CD4-positive, alpha-beta T cell treated with Interleukin-17A for 4 hours (primary cell): Measurements from ENCODE around the gene PHPT1.
A peak's percentile ranks its signal among the peaks of the same experiment; 100 is the strongest.
"Not testable (repeated sequence)": the region's sequence is repeated elsewhere in the genome, so short reads cannot be mapped to it uniquely, and the experiment has no call there.

Experiments used
- DNase-seq: peaks from one replicate; pipeline ENCODE4 v3.0.0-alpha.2; 2020; ENCODE audit warnings: mixed read lengths

PHPT1 gene

GRCh38 chr9:136849038-136849959 lies at the start of gene PHPT1:
TSS of gene PHPT1 (plus strand) at chr9:136849409. CDS start at chr9:136849431, 22 bp downstream.
- DNase-seq, result peak; percentile 96

- DNase-seq, result peak; percentile 99
Measured at GRCh38 chr9:136799854-136800657, 49.2 kb upstream of the PHPT1 start.

GRCh38 chr9:136802321-136802720 lies 46.9 kb upstream of the PHPT1 start:
- DNase-seq, result no peak

- DNase-seq, result not testable (repeated sequence)
Measured at GRCh38 chr9:136803009-136803550, 46.1 kb upstream of the PHPT1 start.

- no peak for DNase-seq
Measured at GRCh38 chr9:136803551-136804508, 45.4 kb upstream of the PHPT1 start.

- DNase-seq, result no peak
Measured at GRCh38 chr9:136804509-136805206, 44.6 kb upstream of the PHPT1 start.

- DNase-seq, result no peak
Measured at GRCh38 chr9:136805207-136805740, 43.9 kb upstream of the PHPT1 start.

- no peak for DNase-seq
Measured at GRCh38 chr9:136806067-136806466, 43.1 kb upstream of the PHPT1 start.

- DNase-seq, result no peak
Measured at GRCh38 chr9:136806631-136807201, 42.5 kb upstream of the PHPT1 start.

GRCh38 chr9:136807281-136808074 lies 41.7 kb upstream of the PHPT1 start, which contains the start of gene RABL6:
TSS of gene RABL6 (plus strand) at chr9:136807948. CDS start at chr9:136808197, 249 bp downstream.
- DNase-seq, result peak; percentile 84

- peak; percentile 66 for DNase-seq
Measured at GRCh38 chr9:136808075-136808805, 41.0 kb upstream of the PHPT1 start.

- no peak for DNase-seq
Measured at GRCh38 chr9:136808806-136809158, 40.4 kb upstream of the PHPT1 start.

GRCh38 chr9:136814725-136815421 lies 34.3 kb upstream of the PHPT1 start:
- no peak for DNase-seq

- no peak for DNase-seq
Measured at GRCh38 chr9:136815422-136815782, 33.8 kb upstream of the PHPT1 start.

- no peak for DNase-seq
Measured at GRCh38 chr9:136820971-136821825, 28.0 kb upstream of the PHPT1 start.

- DNase-seq, result no peak
Measured at GRCh38 chr9:136821826-136822544, 27.2 kb upstream of the PHPT1 start.
